ACC112 (cell line): ENCODE data around the gene TPX2.
A peak's percentile ranks its signal among the peaks of the same experiment; 100 is the strongest.
"Not testable (repeated sequence)": the region's sequence is repeated elsewhere in the genome, so short reads cannot be mapped to it uniquely, and the experiment has no call there.

Source experiments
- H2AFZ ChIP-seq: fragments of 200-600 bp; sonication (generic); one replicate; pipeline ENCODE4 v1.6.0; 2017; ENCODE audit warnings: antibody characterized with exemption, low read length; ENCODE audit not compliant: unreplicated experiment
- H3K27ac ChIP-seq: fragments of 200-600 bp; sonication (generic); 2 replicates; pipeline ENCODE4 v1.5.1; 2014; ENCODE audit warnings: low read depth, mild to moderate bottlenecking, antibody characterized with exemption, low read length, moderate library complexity
- H3K27me3 ChIP-seq: fragments of 200-600 bp; sonication (generic); 2 replicates; pipeline ENCODE4 v1.6.1; 2014; ENCODE audit warnings: mild to moderate bottlenecking, antibody characterized with exemption, low read length, moderate library complexity, mixed read lengths; ENCODE audit not compliant: insufficient read depth
- H3K36me3 ChIP-seq: fragments of 200-600 bp; sonication (generic); 2 replicates; pipeline ENCODE4 v1.6.1; 2016; ENCODE audit warnings: mild to moderate bottlenecking, antibody characterized with exemption, low read length, moderate library complexity, mixed read lengths; ENCODE audit not compliant: insufficient read depth
- H3K4me1 ChIP-seq: fragments of 200-600 bp; sonication (generic); one replicate; pipeline ENCODE4 v1.6.1; 2016; ENCODE audit warnings: low read length, mixed read lengths; ENCODE audit not compliant: insufficient read depth, unreplicated experiment, control insufficient read depth
- H3K4me3 ChIP-seq: fragments of 200-600 bp; sonication (generic); 2 replicates; pipeline ENCODE4 v1.5.1; 2014; ENCODE audit warnings: mild to moderate bottlenecking, low read depth, low read length
- H3K79me2 ChIP-seq: fragments of 200-600 bp; sonication (generic); one replicate; pipeline ENCODE4 v1.6.0; 2016; ENCODE audit warnings: low read length; ENCODE audit not compliant: control insufficient read depth, unreplicated experiment, insufficient read depth

The TPX2 gene

DNA sequence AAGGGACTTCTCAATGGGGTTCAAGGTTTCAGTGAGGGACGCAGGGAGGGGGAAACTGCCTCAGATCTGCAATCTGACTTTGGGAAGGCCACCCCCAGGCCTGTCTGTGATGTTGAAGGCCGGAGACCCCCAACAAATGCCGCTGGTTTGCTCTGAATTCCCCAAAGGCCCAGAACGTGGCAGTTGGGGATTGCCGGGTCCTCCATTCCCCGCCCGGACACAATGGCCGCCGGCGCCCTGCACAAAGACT, 16.1 kb upstream of the TPX2 start:
- H3K4me3 ChIP-seq, result peak overlapping the region; percentile 93
- H3K4me1 ChIP-seq, result peaks cover 28% of the 10 kb centered on the region
- peak overlapping the region; percentile 88 for H3K27ac ChIP-seq
- no peaks in the 10 kb centered on the region for H3K27me3 ChIP-seq
- peaks cover 52% of the 10 kb centered on the region for H3K79me2 ChIP-seq
- H2AFZ ChIP-seq, result peak overlapping the region; percentile 52
- H3K36me3 ChIP-seq, result peaks cover 34% of the 10 kb centered on the region

DNA sequence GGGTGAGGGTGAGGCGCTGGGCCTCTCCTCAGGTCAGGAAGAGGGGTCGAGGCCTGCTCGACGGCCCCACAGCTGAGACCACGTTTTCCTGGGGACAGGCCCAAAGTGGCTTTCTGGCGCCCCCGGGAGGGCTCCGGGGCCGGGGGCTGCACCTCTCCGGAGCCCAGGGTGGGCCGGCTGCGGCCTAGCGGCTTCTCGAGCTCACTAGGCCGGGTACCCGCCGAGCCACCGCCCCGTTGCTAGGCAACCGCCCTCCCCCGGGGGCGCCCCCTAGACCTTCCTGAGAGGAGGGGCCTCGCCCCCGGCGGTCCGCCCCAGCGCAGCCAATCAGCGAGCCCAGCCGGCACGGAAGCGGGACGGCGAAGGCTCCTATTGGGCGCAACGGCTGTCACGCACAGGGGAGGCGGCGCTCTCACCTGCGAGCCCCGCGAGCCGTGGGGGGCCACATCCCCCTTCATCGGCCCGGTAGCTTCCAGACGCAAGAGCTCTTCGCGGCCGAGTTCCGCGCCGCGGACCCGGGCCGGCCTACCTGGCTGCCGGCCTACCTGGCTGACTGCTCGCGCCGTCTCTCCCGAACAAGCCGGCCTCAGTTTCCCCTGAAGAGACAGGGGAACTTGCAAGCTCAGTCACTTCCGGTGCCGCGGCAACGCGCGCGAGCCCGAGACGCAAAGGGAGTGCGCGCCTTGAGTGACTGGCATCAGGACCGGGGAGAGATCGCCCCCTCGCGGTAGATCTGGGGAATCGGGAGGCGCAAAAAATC, 15.6 kb upstream of the TPX2 start:
- Histone ChIP-seq H2AFZ (peak overlapping the region; percentile 54), H3K4me3 (peak overlapping the region; percentile 93), H3K36me3 (peaks cover 32% of the 10 kb centered on the region), H3K27ac (peak overlapping the region; percentile 88), H3K79me2 (peaks cover 49% of the 10 kb centered on the region), H3K4me1 (peaks cover 24% of the 10 kb centered on the region), H3K27me3 (no peaks in the 10 kb centered on the region)

GRCh38 chr20:31731321-31731717, 7.8 kb upstream of the TPX2 start:
- no peak overlapping the region for H3K4me3 ChIP-seq
- no peaks in the 10 kb centered on the region for H3K36me3 ChIP-seq
- no peaks in the 10 kb centered on the region for H3K27me3 ChIP-seq
- peak overlapping the region; percentile 65 for H3K27ac ChIP-seq
- no peak overlapping the region for H2AFZ ChIP-seq
- no peaks in the 10 kb centered on the region for H3K79me2 ChIP-seq
- peaks cover 18% of the 10 kb centered on the region for H3K4me1 ChIP-seq

DNA sequence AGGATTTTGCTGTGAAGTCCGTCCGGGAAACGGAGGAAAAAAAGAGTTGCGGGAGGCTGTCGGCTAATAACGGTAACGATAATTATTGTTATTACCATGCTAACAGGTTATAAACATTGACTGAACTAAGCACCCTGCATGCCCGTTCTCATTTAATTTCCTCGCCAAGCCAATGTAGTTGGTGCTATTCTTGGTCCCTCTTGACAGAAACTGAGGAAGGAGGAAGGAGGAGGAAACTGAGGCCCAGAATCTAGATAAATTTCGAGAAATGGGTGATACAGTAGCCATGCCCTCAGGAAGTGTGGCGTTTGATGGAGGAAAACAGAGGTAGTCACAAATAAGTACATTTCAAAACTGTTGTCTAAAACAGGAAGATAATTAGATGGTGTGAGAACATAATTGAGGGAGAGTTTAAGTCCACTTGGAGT, 474 bp downstream of the TPX2 start:
- Histone ChIP-seq H3K36me3 (no peaks in the 10 kb centered on the region), H3K27ac (peak overlapping the region; percentile 74), H2AFZ (peak overlapping the region; percentile 30), H3K4me3 (peak overlapping the region; percentile 94), H3K79me2 (peaks cover 50% of the 10 kb centered on the region), H3K27me3 (no peaks in the 10 kb centered on the region), H3K4me1 (peaks cover 10% of the 10 kb centered on the region)

DNA sequence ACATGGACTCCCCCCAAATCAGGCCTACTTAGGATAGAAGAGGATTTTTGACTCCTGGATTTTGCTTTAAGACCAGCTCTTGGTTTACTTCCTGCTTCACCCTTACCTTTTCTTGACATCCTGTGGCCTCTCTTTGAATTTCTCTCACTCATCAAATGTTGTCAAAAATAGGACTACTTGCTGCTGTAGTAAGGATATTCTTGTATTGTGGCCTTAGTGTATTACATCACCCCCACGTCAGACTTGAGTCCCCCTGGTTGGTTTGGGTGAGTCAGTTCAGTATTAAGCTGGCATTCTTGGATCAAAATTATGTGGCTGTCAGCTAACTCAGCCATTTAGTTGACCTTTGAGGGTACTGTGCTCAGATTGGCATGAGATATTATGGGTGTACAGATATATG, 1.1 kb downstream of the TPX2 start:
- H3K4me1 ChIP-seq, result peaks cover 10% of the 10 kb centered on the region
- peak overlapping the region; percentile 74 for H3K27ac ChIP-seq
- no peaks in the 10 kb centered on the region for H3K36me3 ChIP-seq
- no peaks in the 10 kb centered on the region for H3K27me3 ChIP-seq
- peaks cover 56% of the 10 kb centered on the region for H3K79me2 ChIP-seq
- peak overlapping the region; percentile 94 for H3K4me3 ChIP-seq
- H2AFZ ChIP-seq, result peak overlapping the region; percentile 16

- peaks cover 4% of the 10 kb centered on the region; the same call in 1 of the 2 replicates for H3K36me3 ChIP-seq
- H3K27me3 ChIP-seq, result no peaks in the 10 kb centered on the region
- peaks cover 62% of the 10 kb centered on the region for H3K79me2 ChIP-seq
- H3K27ac ChIP-seq, result peak overlapping the region; percentile 74
- peak overlapping the region; percentile 94 for H3K4me3 ChIP-seq
- H2AFZ ChIP-seq, result no peak overlapping the region
- peaks cover 14% of the 10 kb centered on the region for H3K4me1 ChIP-seq
Measured at GRCh38 chr20:31740656-31741323, 1.7 kb downstream of the TPX2 start.

- H3K36me3 ChIP-seq, result peaks cover 6% of the 10 kb centered on the region; the same call in 1 of the 2 replicates
- peaks cover 32% of the 10 kb centered on the region for H3K4me1 ChIP-seq
Measured at GRCh38 chr20:31746068-31746878, 7.2 kb downstream of the TPX2 start.

GRCh38 chr20:31747028-31747427, 7.9 kb downstream of the TPX2 start:
- H3K4me3 ChIP-seq, result peak overlapping the region; percentile 39
- H3K79me2 ChIP-seq, result peaks cover 83% of the 10 kb centered on the region
- H3K27me3 ChIP-seq, H3K36me3 ChIP-seq: not testable (repeated sequence)
- peak overlapping the region; percentile 49 for H2AFZ ChIP-seq
- peaks cover 31% of the 10 kb centered on the region for H3K4me1 ChIP-seq
- H3K27ac ChIP-seq, result peak overlapping the region; percentile 43; the same call in 1 of the 2 replicates

More at GRCh38 chr20:31746068-31746878, 7.2 kb downstream of the TPX2 start:
- no peak overlapping the region for H3K4me3 ChIP-seq
- H3K27me3 ChIP-seq, result no peaks in the 10 kb centered on the region
- H3K27ac ChIP-seq, result peak overlapping the region; percentile 25
- peaks cover 86% of the 10 kb centered on the region for H3K79me2 ChIP-seq
- peak overlapping the region; percentile 14 for H2AFZ ChIP-seq

GRCh38 chr20:31747640-31748039, 8.6 kb downstream of the TPX2 start:
- H3K27me3 ChIP-seq, result no peaks in the 10 kb centered on the region
- H3K4me3 ChIP-seq, result peak overlapping the region; percentile 39
- H3K4me1 ChIP-seq, result peaks cover 31% of the 10 kb centered on the region
- peak overlapping the region; percentile 49 for H2AFZ ChIP-seq
- H3K36me3 ChIP-seq, result peaks cover 6% of the 10 kb centered on the region; the same call in 1 of the 2 replicates
- H3K79me2 ChIP-seq, result peaks cover 83% of the 10 kb centered on the region
- H3K27ac ChIP-seq, result peak overlapping the region; percentile 43

DNA sequence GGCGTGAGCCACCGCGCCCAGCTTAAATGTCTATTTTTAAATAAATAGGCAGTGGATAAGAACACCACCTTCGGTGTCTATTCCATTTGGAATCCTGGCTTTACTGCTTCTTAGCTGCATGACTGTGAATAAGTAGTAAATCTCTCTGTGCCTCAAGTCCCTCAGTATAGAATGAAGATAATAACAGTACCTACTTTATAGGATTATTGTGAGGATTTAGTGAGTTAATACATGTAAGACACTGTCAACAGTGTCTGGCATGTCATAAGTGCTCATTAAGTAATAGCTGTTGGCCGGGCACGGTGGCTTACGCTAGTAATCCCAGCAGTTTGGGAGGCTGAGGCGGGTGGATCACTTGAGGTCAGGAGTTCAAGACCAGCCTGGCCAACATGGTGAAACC, 10.1 kb downstream of the TPX2 start:
- no peaks in the 10 kb centered on the region for H3K27me3 ChIP-seq
- H3K36me3 ChIP-seq, result peaks cover 6% of the 10 kb centered on the region
- H3K79me2 ChIP-seq, result peaks cover 89% of the 10 kb centered on the region
- H3K4me1 ChIP-seq, result peaks cover 31% of the 10 kb centered on the region
- H3K27ac ChIP-seq, result no peak overlapping the region
- H3K4me3 ChIP-seq, result no peak overlapping the region
- H2AFZ ChIP-seq, result no peak overlapping the region
